GM18507 (cell line): ENCODE measurements around the gene PHF13.
"Not testable (repeated sequence)": the region's sequence is repeated elsewhere in the genome, so short reads cannot be mapped to it uniquely, and the experiment has no call there.

Source experiments
- DNase-seq: peaks from one replicate; pipeline ENCODE4 v3.0.0; 2011; ENCODE audit warnings: low read depth; ENCODE audit not compliant: insufficient read length; ENCODE audit errors: extremely low spot score
- FAIRE-seq: peaks from 2 replicates; lab custom pipeline; 2011; peaks lifted over from hg19 to GRCh38; lab: Jason Lieb, UNC

The PHF13 gene

GRCh38 chr1:6648556-6648955 is 35.0 kb downstream of the PHF13 start:
- FAIRE-seq, result no peak
- no peak for DNase-seq

DNA sequence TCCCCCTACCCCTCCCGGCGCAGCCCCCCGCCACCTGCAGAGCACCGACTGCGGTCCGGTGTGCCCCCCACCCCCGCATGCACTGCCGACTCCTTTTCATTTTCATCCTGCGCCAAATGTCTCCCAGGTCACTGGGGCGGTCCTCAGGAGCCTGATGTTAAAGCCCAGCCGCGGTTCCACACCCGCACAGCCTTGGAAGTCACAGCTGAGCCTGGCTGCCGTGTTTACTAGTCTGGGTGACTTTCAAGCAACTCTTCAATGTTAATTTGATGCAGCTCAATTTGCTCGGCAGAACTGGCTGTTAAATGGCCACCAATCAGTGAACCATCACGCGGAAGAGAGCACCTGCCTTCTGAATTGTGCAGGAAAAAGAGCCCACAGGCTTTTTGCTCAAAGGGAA is 38.4 kb downstream of the PHF13 start:
- DNase-seq (no peak), FAIRE-seq (no peak)

DNA sequence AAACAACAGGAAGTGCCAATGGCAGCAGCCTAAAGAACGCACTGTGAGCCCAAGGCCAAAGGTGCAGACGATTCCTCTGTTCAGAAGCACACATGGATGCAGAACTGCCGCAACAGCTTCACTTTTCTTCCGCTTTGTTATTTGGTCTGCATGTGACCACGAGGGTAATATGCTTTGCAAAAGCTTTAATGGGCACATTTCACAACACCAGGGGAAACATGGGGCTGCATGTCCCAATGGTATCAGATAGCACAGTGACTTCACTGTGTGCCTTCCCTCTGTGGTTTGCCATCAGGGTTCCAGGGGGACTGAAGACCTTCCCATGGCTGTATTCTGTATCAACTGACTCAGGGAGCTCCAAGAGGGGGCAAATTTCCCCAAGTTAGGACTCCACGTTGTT is 39.5 kb downstream of the PHF13 start:
- FAIRE-seq (no peak), DNase-seq (no peak)

DNA sequence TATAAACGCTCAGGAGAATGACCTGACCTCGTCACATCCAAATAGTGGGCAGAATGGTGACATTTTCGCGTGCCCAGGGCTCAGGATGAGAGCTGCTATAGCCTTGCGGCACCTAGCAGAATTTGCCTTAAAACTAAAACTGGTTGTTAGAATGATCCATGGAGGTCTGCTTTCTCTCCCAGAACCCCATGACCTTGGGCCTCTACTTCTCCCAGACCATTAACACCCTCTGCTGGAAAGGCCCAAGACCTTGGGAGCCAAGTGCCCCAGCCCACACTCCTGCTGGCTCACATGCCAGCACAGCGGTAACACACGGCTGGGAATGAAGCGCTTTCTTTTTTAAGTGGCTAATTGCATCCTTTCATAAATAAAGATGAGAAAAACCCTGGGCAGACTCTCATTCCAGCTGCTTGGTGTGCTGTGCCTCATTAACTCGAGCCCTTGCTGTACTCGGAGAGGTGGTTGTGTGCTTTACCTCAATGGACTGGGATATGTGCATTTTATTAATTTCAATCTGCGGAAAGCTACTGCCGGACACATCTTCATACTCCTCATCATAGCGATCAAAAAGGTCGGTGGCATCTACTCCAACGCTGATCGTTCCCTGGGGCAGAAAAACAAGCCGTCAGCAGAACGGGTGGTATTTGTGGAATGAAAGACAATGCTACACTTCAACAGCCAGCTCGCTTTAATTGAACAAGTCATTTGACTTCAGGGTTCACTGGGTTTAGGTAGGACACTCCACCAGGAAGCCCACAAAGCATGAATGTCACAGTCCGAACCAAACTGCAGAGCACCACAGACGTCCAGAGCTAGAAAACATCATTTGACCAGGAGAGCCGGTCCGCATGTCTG is 40.1 kb downstream of the PHF13 start:
- FAIRE-seq (no peak), DNase-seq (no peak)

DNA sequence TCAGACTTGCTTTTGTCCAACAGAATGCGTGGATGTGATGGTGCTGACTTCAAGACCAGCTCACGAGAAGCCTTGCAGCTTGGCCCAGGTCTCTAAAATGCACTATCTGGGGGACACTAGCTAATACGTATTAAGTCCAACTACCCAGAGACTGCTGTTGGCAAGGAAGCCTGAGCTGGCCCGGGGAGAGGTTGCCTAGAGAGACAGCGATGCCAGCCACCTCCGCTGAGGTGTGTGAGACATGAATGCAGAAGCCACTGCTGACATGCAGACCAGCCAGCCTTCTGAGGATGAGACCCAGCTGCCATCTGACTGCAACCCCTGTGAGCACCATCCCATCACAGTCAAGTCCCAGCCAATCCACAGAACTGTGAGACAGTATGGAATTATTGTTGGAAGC is 43.6 kb downstream of the PHF13 start:
- FAIRE-seq (no peak), DNase-seq (no peak)

DNA sequence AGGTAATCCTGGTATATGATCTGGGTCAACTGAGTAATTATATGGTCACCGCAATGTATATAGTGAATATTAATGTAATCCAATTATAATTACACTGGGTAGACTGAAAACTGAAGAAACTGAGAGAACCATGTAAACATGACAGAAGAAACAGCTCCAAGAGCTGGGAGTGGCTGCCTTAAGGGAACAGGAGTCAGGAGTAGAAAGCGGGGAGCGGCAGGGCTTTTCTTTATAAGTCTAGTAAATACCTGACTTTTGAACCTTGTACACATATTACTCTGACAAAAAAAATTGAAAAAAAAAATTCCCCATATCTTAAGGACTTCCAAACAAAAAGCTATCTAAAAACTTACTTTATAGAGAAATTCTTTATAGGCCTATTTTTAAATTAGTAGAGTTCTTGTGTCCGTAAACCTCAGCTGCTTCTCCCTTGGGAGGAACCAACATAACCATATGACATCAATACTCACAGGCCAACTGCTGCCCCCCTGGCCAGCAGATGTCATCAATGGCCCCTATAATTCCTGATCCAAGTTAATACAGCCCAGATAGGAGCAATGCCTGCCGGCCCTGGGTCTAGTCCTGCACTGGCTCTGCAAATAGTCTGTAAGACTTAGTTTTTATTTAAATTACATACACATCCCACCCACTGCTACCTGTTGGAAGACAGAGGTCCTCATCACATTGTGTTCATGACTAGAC is 45.0 kb downstream of the PHF13 start:
- FAIRE-seq (no peak), DNase-seq (no peak)

GRCh38 chr1:6660415-6661049 is 47.0 kb downstream of the PHF13 start:
- no peak for FAIRE-seq

DNA sequence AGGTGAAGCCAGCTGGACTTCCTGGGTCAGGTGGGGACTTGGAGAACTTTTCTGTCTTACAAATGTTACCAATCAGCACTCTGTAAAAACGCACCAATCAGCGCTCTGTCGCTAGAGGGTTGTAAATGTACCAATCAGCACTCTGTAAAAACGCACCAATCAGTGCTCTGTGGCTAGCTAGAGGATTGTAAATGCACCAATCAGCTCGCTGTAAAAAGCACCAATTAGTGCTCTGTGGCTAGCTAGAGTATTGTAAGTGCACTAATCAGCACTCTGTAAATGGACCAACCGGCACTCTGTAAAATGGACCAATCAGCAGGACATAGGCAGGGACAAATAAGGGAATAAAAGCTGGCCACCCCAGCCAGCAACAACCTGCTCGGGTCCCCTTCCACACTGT is 48.9 kb downstream of the PHF13 start:
- FAIRE-seq, DNase-seq: not testable (repeated sequence)

More at GRCh38 chr1:6660415-6661049, 47.0 kb downstream of the PHF13 start:
- no peak for DNase-seq

GRCh38 chr1:6666696-6667095 is 53.2 kb downstream of the PHF13 start:
- FAIRE-seq (no peak), DNase-seq (no peak)

DNA sequence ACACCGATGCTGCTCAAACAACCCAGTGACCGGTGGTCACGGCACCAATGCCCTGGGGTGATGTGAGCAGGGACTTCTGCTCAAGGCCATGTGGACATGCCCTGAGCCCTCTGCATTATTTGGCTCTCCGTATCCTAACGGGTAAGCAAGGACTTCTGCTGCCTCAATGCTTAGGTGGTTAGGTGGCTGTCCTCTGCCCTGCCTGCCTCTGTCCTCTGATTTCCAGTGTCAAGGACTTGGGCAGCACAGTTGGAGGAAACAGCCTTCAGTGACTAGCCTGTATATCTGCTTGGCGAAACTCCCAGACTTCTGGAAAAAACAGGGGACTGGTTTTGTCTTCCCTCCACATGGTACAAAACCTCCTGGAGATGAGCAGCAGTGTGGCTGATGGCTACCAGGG is 53.6 kb downstream of the PHF13 start:
- FAIRE-seq, result no peak
- DNase-seq, result no peak

DNA sequence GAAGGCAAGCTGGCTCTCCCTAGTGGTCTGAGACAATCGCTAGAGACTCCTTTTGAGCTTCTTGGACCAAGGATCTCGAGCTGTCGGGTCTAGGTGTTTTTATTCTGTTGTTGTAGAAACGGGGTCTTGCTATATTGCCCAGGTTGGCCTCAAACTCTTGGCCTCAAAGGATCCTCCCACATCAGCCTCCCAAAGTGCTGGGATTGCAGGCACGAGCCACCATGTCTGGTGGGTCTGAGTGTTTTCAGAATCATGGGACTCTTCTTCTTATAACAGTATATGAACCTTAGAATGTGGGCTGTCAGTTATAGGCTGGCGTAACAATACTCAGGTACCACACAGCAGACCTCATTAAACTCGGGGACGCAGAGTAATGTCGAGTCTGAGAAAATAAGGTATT is 55.0 kb downstream of the PHF13 start:
- FAIRE-seq (no peak), DNase-seq (no peak)

- no peak for DNase-seq
Measured at GRCh38 chr1:6672558-6672957, 59.0 kb downstream of the PHF13 start.

More at GRCh38 chr1:6672558-6672957, 59.0 kb downstream of the PHF13 start:
- FAIRE-seq, result no peak
